ENCODE results near the gene MTMR10.

The MTMR10 gene

GRCh38 chr15:30954674-30955073 is 36.8 kb downstream of the MTMR10 start:
- no peaks in the 10 kb centered on the region for H3K9me3 ChIP-seq (ENCODE audit: control insufficient read depth, low read length)
- H3K27me3 ChIP-seq (replicated peaks; ENCODE audit: control insufficient read depth, insufficient read depth, low read length): no peaks in the 10 kb centered on the region
- H3K4me3 ChIP-seq (ENCODE audit: low read length): no peak overlapping the region
- peaks cover 87% of the 10 kb centered on the region for H3K36me3 ChIP-seq (ENCODE audit: control insufficient read depth, insufficient read depth, low read length, severe bottlenecking)
- peaks cover 23% of the 10 kb centered on the region for H3K4me1 ChIP-seq (ENCODE audit: control insufficient read depth, insufficient read depth, low read length)
- H3K9ac ChIP-seq (ENCODE audit: low read length): no peak overlapping the region
- peak; percentile 8 for DNase-seq (ENCODE audit: low read depth)

GRCh38 chr15:30953731-30954378 is 37.6 kb downstream of the MTMR10 start:
- Histone ChIP-seq H3K36me3 (ENCODE audit: control insufficient read depth, insufficient read depth, low read length, severe bottlenecking) (peaks cover 87% of the 10 kb centered on the region), H3K4me3 (ENCODE audit: low read length) (no peak overlapping the region), H3K9me3 (ENCODE audit: control insufficient read depth, low read length) (peaks cover 8% of the 10 kb centered on the region), H3K4me1 (ENCODE audit: control insufficient read depth, insufficient read depth, low read length) (peaks cover 23% of the 10 kb centered on the region), H3K27me3 (replicated peaks; ENCODE audit: control insufficient read depth, insufficient read depth, low read length) (no peaks in the 10 kb centered on the region), H3K9ac (ENCODE audit: low read length) (no peak overlapping the region)
- peak; percentile 68 for DNase-seq (ENCODE audit: low read depth)

- H3K27me3 ChIP-seq (replicated peaks; ENCODE audit: control insufficient read depth, insufficient read depth, low read length): no peaks in the 10 kb centered on the region
- no peak overlapping the region for H3K9ac ChIP-seq (ENCODE audit: low read length)
- H3K36me3 ChIP-seq (ENCODE audit: control insufficient read depth, insufficient read depth, low read length, severe bottlenecking): peaks cover 87% of the 10 kb centered on the region
- peaks cover 8% of the 10 kb centered on the region for H3K9me3 ChIP-seq (ENCODE audit: control insufficient read depth, low read length)
- H3K4me3 ChIP-seq (ENCODE audit: low read length): no peak overlapping the region
- H3K4me1 ChIP-seq (ENCODE audit: control insufficient read depth, insufficient read depth, low read length): peaks cover 23% of the 10 kb centered on the region
- no peak for DNase-seq (ENCODE audit: low read depth)
Observed at GRCh38 chr15:30953183-30953582, 38.2 kb downstream of the MTMR10 start.

- H3K9me3 ChIP-seq (ENCODE audit: control insufficient read depth, low read length): no peaks in the 10 kb centered on the region
- H3K9ac ChIP-seq (ENCODE audit: low read length): no peak overlapping the region
- H3K36me3 ChIP-seq (ENCODE audit: control insufficient read depth, insufficient read depth, low read length, severe bottlenecking): peaks cover 99% of the 10 kb centered on the region
- H3K4me1 ChIP-seq (ENCODE audit: control insufficient read depth, insufficient read depth, low read length): no peaks in the 10 kb centered on the region
- no peak overlapping the region for H3K4me3 ChIP-seq (ENCODE audit: low read length)
- no peaks in the 10 kb centered on the region for H3K27me3 ChIP-seq (replicated peaks; ENCODE audit: control insufficient read depth, insufficient read depth, low read length)
- DNase-seq (ENCODE audit: low read depth): no peak
Observed at GRCh38 chr15:30943654-30944335, 47.6 kb downstream of the MTMR10 start.

- Histone ChIP-seq H3K4me1 (ENCODE audit: control insufficient read depth, insufficient read depth, low read length) (no peaks in the 10 kb centered on the region), H3K9ac (ENCODE audit: low read length) (no peak overlapping the region), H3K36me3 (ENCODE audit: control insufficient read depth, insufficient read depth, low read length, severe bottlenecking) (peaks cover 97% of the 10 kb centered on the region), H3K9me3 (ENCODE audit: control insufficient read depth, low read length) (no peaks in the 10 kb centered on the region), H3K4me3 (ENCODE audit: low read length) (no peak overlapping the region), H3K27me3 (replicated peaks; ENCODE audit: control insufficient read depth, insufficient read depth, low read length) (no peaks in the 10 kb centered on the region)
- DNase-seq (ENCODE audit: low read depth): no peak
Observed at GRCh38 chr15:30941520-30941919, 49.9 kb downstream of the MTMR10 start.

GRCh38 chr15:30940359-30940758 is 51.1 kb downstream of the MTMR10 start:
- peaks cover 95% of the 10 kb centered on the region for H3K36me3 ChIP-seq (ENCODE audit: control insufficient read depth, insufficient read depth, low read length, severe bottlenecking)

GRCh38 chr15:30939161-30939560 is 52.3 kb downstream of the MTMR10 start:
- H3K4me3 ChIP-seq (ENCODE audit: low read length): no peak overlapping the region
- peaks cover 94% of the 10 kb centered on the region for H3K36me3 ChIP-seq (ENCODE audit: control insufficient read depth, insufficient read depth, low read length, severe bottlenecking)
- no peaks in the 10 kb centered on the region for H3K27me3 ChIP-seq (replicated peaks; ENCODE audit: control insufficient read depth, insufficient read depth, low read length)
- DNase-seq (ENCODE audit: low read depth): no peak
- H3K4me1 ChIP-seq (ENCODE audit: control insufficient read depth, insufficient read depth, low read length): no peaks in the 10 kb centered on the region
- no peak overlapping the region for H3K9ac ChIP-seq (ENCODE audit: low read length)
- no peaks in the 10 kb centered on the region for H3K9me3 ChIP-seq (ENCODE audit: control insufficient read depth, low read length)

More at GRCh38 chr15:30940359-30940758, 51.1 kb downstream of the MTMR10 start:
- H3K27me3 ChIP-seq (replicated peaks; ENCODE audit: control insufficient read depth, insufficient read depth, low read length): no peaks in the 10 kb centered on the region
- H3K9me3 ChIP-seq (ENCODE audit: control insufficient read depth, low read length): no peaks in the 10 kb centered on the region
- DNase-seq (ENCODE audit: low read depth): no peak
- H3K4me1 ChIP-seq (ENCODE audit: control insufficient read depth, insufficient read depth, low read length): no peaks in the 10 kb centered on the region
- no peak overlapping the region for H3K9ac ChIP-seq (ENCODE audit: low read length)
- no peak overlapping the region for H3K4me3 ChIP-seq (ENCODE audit: low read length)

- H3K27me3 ChIP-seq (replicated peaks; ENCODE audit: control insufficient read depth, insufficient read depth, low read length): no peaks in the 10 kb centered on the region
- H3K9ac ChIP-seq (ENCODE audit: low read length): no peak overlapping the region
- no peaks in the 10 kb centered on the region for H3K9me3 ChIP-seq (ENCODE audit: control insufficient read depth, low read length)
- no peak for DNase-seq (ENCODE audit: low read depth)
- peaks cover 65% of the 10 kb centered on the region for H3K36me3 ChIP-seq (ENCODE audit: control insufficient read depth, insufficient read depth, low read length, severe bottlenecking)
- no peaks in the 10 kb centered on the region for H3K4me1 ChIP-seq (ENCODE audit: control insufficient read depth, insufficient read depth, low read length)
- H3K4me3 ChIP-seq (ENCODE audit: low read length): no peak overlapping the region
Observed at GRCh38 chr15:30933293-30933692, 58.1 kb downstream of the MTMR10 start.

GRCh38 chr15:30930422-30930821 is 61.0 kb downstream of the MTMR10 start:
- Histone ChIP-seq H3K9ac (ENCODE audit: low read length) (no peak overlapping the region), H3K36me3 (ENCODE audit: control insufficient read depth, insufficient read depth, low read length, severe bottlenecking) (peaks cover 68% of the 10 kb centered on the region), H3K27me3 (replicated peaks; ENCODE audit: control insufficient read depth, insufficient read depth, low read length) (no peaks in the 10 kb centered on the region), H3K4me1 (ENCODE audit: control insufficient read depth, insufficient read depth, low read length) (no peaks in the 10 kb centered on the region), H3K9me3 (ENCODE audit: control insufficient read depth, low read length) (no peaks in the 10 kb centered on the region), H3K4me3 (ENCODE audit: low read length) (no peak overlapping the region)
- no peak for DNase-seq (ENCODE audit: low read depth)

GRCh38 chr15:30929982-30930381 is 61.4 kb downstream of the MTMR10 start:
- DNase-seq (ENCODE audit: low read depth): no peak
- H3K9ac ChIP-seq (ENCODE audit: low read length): no peak overlapping the region
- H3K4me1 ChIP-seq (ENCODE audit: control insufficient read depth, insufficient read depth, low read length): no peaks in the 10 kb centered on the region
- H3K9me3 ChIP-seq (ENCODE audit: control insufficient read depth, low read length): no peaks in the 10 kb centered on the region
- no peak overlapping the region for H3K4me3 ChIP-seq (ENCODE audit: low read length)
- no peaks in the 10 kb centered on the region for H3K27me3 ChIP-seq (replicated peaks; ENCODE audit: control insufficient read depth, insufficient read depth, low read length)
- H3K36me3 ChIP-seq (ENCODE audit: control insufficient read depth, insufficient read depth, low read length, severe bottlenecking): peaks cover 68% of the 10 kb centered on the region

- H3K4me1 ChIP-seq (ENCODE audit: control insufficient read depth, insufficient read depth, low read length): no peaks in the 10 kb centered on the region
- no peaks in the 10 kb centered on the region for H3K9me3 ChIP-seq (ENCODE audit: control insufficient read depth, low read length)
- DNase-seq (ENCODE audit: low read depth): no peak
- no peaks in the 10 kb centered on the region for H3K27me3 ChIP-seq (replicated peaks; ENCODE audit: control insufficient read depth, insufficient read depth, low read length)
- H3K4me3 ChIP-seq (ENCODE audit: low read length): no peak overlapping the region
- H3K9ac ChIP-seq (ENCODE audit: low read length): no peak overlapping the region
- H3K36me3 ChIP-seq (ENCODE audit: control insufficient read depth, insufficient read depth, low read length, severe bottlenecking): peaks cover 71% of the 10 kb centered on the region
Observed at GRCh38 chr15:30929064-30929669, 62.3 kb downstream of the MTMR10 start.

Data from adipocyte (in vitro differentiated cells).